ENCODE data around the gene KIAA0232.

DNA sequence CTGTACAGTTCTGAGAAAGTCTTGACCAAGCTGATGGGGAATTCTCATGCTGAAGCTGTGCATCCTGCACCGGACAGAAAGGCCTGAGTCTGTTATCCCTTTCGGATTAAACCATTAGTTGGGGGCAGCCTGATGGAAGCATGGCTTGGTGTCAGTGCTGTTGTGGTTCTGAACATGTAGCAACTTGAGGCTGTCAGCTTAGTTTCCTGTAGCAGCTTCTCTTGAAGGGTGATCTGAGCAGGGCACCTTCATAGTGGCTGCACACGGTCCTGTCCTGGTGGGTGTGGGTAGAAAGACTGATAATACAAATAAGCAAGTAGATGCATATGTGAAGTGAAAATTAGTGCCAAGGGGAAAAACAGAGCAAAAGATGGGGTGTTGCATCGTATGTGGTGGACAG is 11.7 kb downstream of the KIAA0232 start:
- TF ChIP-seq, protein P1, sequence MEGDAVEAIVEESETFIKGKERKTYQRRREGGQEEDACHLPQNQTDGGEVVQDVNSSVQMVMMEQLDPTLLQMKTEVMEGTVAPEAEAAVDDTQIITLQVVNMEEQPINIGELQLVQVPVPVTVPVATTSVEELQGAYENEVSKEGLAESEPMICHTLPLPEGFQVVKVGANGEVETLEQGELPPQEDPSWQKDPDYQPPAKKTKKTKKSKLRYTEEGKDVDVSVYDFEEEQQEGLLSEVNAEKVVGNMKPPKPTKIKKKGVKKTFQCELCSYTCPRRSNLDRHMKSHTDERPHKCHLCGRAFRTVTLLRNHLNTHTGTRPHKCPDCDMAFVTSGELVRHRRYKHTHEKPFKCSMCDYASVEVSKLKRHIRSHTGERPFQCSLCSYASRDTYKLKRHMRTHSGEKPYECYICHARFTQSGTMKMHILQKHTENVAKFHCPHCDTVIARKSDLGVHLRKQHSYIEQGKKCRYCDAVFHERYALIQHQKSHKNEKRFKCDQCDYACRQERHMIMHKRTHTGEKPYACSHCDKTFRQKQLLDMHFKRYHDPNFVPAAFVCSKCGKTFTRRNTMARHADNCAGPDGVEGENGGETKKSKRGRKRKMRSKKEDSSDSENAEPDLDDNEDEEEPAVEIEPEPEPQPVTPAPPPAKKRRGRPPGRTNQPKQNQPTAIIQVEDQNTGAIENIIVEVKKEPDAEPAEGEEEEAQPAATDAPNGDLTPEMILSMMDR (conservative IDR thresholded peaks at IDR 0.05; ENCODE audit: low read depth, low read length): no peak
- no peak for TF ChIP-seq EZH2 (IDR thresholded peaks at IDR 0.05; ENCODE audit: low read length, unreplicated experiment)
